IPS-15b (cell line): ENCODE data around the gene SYAP1.

Source experiments
- H3K27me3 ChIP-seq: one replicate; pipeline ENCODE4 v1.6.1; 2013; ENCODE audit warnings: low read length; ENCODE audit not compliant: control insufficient read depth, insufficient read depth
- H3K36me3 ChIP-seq: one replicate; pipeline ENCODE4 v1.6.1; 2013; ENCODE audit warnings: low read length; ENCODE audit not compliant: control insufficient read depth, insufficient read depth
- H3K4me1 ChIP-seq: one replicate; pipeline ENCODE4 v1.6.1; 2013; ENCODE audit warnings: mild to moderate bottlenecking, low read length; ENCODE audit not compliant: control insufficient read depth, insufficient read depth
- H3K4me3 ChIP-seq: one replicate; pipeline ENCODE4 v1.5.1; 2013; ENCODE audit warnings: low read depth, low read length
- H3K9ac ChIP-seq: one replicate; pipeline ENCODE4 v1.6.1; 2013; ENCODE audit warnings: low read depth, mild to moderate bottlenecking, low read length
- H3K9me3 ChIP-seq: one replicate; pipeline ENCODE4 v1.6.1; 2013; ENCODE audit warnings: mild to moderate bottlenecking, low read length; ENCODE audit not compliant: control insufficient read depth, insufficient read depth

Gene SYAP1

GRCh38 chrX:16785247-16786138 lies 66.1 kb downstream of the SYAP1 start:
- H3K36me3 ChIP-seq: peaks cover 4% of the 10 kb centered on the region
- no peaks in the 10 kb centered on the region for H3K9me3 ChIP-seq
- H3K9ac ChIP-seq: peak overlapping the region; percentile 38
- H3K4me1 ChIP-seq: no peaks in the 10 kb centered on the region
- peak overlapping the region; percentile 85 for H3K4me3 ChIP-seq
- no peaks in the 10 kb centered on the region for H3K27me3 ChIP-seq

GRCh38 chrX:16786139-16786790 lies 66.9 kb downstream of the SYAP1 start, which contains the start of gene TXLNG:
Gene TXLNG (plus strand): TSS chrX:16786466. CDS start chrX:16786488, 22 bp downstream.
- no peaks in the 10 kb centered on the region for H3K4me1 ChIP-seq
- H3K27me3 ChIP-seq: no peaks in the 10 kb centered on the region
- H3K9me3 ChIP-seq: no peaks in the 10 kb centered on the region
- H3K36me3 ChIP-seq: peaks cover 10% of the 10 kb centered on the region
- H3K4me3 ChIP-seq: peak within 1 kb of the TSS; percentile 85
- peak within 1 kb of the TSS; percentile 75 for H3K9ac ChIP-seq

- no peaks in the 10 kb centered on the region for H3K9me3 ChIP-seq
- H3K9ac ChIP-seq: peak overlapping the region; percentile 75
These were observed 67.7 kb downstream of the SYAP1 start for GRCh38 chrX:16786791-16787735.

GRCh38 chrX:16788477-16788876 lies 69.1 kb downstream of the SYAP1 start:
- no peaks in the 10 kb centered on the region for H3K9me3 ChIP-seq
- no peaks in the 10 kb centered on the region for H3K27me3 ChIP-seq
- peaks cover 10% of the 10 kb centered on the region for H3K36me3 ChIP-seq
- no peak overlapping the region for H3K9ac ChIP-seq
- H3K4me1 ChIP-seq: no peaks in the 10 kb centered on the region
- no peak overlapping the region for H3K4me3 ChIP-seq

More at GRCh38 chrX:16786791-16787735, 67.7 kb downstream of the SYAP1 start:
- H3K27me3 ChIP-seq: no peaks in the 10 kb centered on the region
- H3K4me1 ChIP-seq: no peaks in the 10 kb centered on the region
- peak overlapping the region; percentile 85 for H3K4me3 ChIP-seq
- peaks cover 10% of the 10 kb centered on the region for H3K36me3 ChIP-seq

GRCh38 chrX:16796298-16796697 lies 76.9 kb downstream of the SYAP1 start:
- H3K4me1 ChIP-seq: no peaks in the 10 kb centered on the region
- no peak overlapping the region for H3K4me3 ChIP-seq
- no peaks in the 10 kb centered on the region for H3K9me3 ChIP-seq
- no peaks in the 10 kb centered on the region for H3K27me3 ChIP-seq
- peaks cover 19% of the 10 kb centered on the region for H3K36me3 ChIP-seq
- no peak overlapping the region for H3K9ac ChIP-seq

- Histone ChIP-seq H3K36me3 (peaks cover 21% of the 10 kb centered on the region), H3K27me3 (no peaks in the 10 kb centered on the region), H3K4me1 (no peaks in the 10 kb centered on the region), H3K9ac (no peak overlapping the region), H3K9me3 (no peaks in the 10 kb centered on the region), H3K4me3 (no peak overlapping the region)
These were observed 77.9 kb downstream of the SYAP1 start for GRCh38 chrX:16797358-16797757.

GRCh38 chrX:16797841-16798240 lies 78.4 kb downstream of the SYAP1 start:
- Histone ChIP-seq H3K4me3 (no peak overlapping the region), H3K9me3 (no peaks in the 10 kb centered on the region), H3K9ac (no peak overlapping the region), H3K36me3 (peaks cover 22% of the 10 kb centered on the region), H3K4me1 (no peaks in the 10 kb centered on the region), H3K27me3 (no peaks in the 10 kb centered on the region)

- no peaks in the 10 kb centered on the region for H3K9me3 ChIP-seq
- H3K4me1 ChIP-seq: peaks cover 19% of the 10 kb centered on the region
- H3K36me3 ChIP-seq: peaks cover 13% of the 10 kb centered on the region
- no peak overlapping the region for H3K4me3 ChIP-seq
- no peaks in the 10 kb centered on the region for H3K27me3 ChIP-seq
- no peak overlapping the region for H3K9ac ChIP-seq
These were observed 85.6 kb downstream of the SYAP1 start for GRCh38 chrX:16804923-16805464.

- Histone ChIP-seq H3K4me3 (no peak overlapping the region), H3K27me3 (no peaks in the 10 kb centered on the region), H3K4me1 (peaks cover 19% of the 10 kb centered on the region), H3K9ac (no peak overlapping the region), H3K36me3 (peaks cover 12% of the 10 kb centered on the region), H3K9me3 (no peaks in the 10 kb centered on the region)
These were observed 88.1 kb downstream of the SYAP1 start for GRCh38 chrX:16807548-16807947.

GRCh38 chrX:16807976-16808542 lies 88.6 kb downstream of the SYAP1 start:
- no peaks in the 10 kb centered on the region for H3K9me3 ChIP-seq
- no peaks in the 10 kb centered on the region for H3K27me3 ChIP-seq
- no peak overlapping the region for H3K9ac ChIP-seq
- peaks cover 10% of the 10 kb centered on the region for H3K36me3 ChIP-seq
- H3K4me3 ChIP-seq: no peak overlapping the region
- peaks cover 19% of the 10 kb centered on the region for H3K4me1 ChIP-seq

GRCh38 chrX:16814597-16814996 lies 95.2 kb downstream of the SYAP1 start:
- H3K4me3 ChIP-seq: no peak overlapping the region

More at GRCh38 chrX:16814597-16814996, 95.2 kb downstream of the SYAP1 start:
- Histone ChIP-seq H3K9ac (no peak overlapping the region), H3K9me3 (no peaks in the 10 kb centered on the region), H3K4me1 (no peaks in the 10 kb centered on the region), H3K36me3 (peaks cover 17% of the 10 kb centered on the region), H3K27me3 (no peaks in the 10 kb centered on the region)
